Measurements from ENCODE around the gene SLC17A9.

GRCh38 chr20:62972845-62973745 lies 20.6 kb downstream of the SLC17A9 start:
- no peak for TF ChIP-seq CTCF (conservative IDR thresholded peaks at IDR 0.05)
- TF ChIP-seq ZFX (IDR thresholded peaks at IDR 0.05) = no peak

Measured in C4-2B (cell line).